A673 (cell line): ENCODE measurements around the gene DAZAP2. TPM values are rescaled to one million over a fixed set of nuclear protein-coding genes. Genes with fewer than 3 reads are reported as not detected.
"Not testable (repeated sequence)": the region's sequence is repeated elsewhere in the genome, so short reads cannot be mapped to it uniquely, and the experiment has no call there.

Source experiments
- BruUV-seq: library from RNA; stranded (reverse); fragments of 400-500 nt; replicated peaks from 2 replicates; lab custom pipeline; 2021; lab: Mats Ljungman, UMichigan
- CTCF ChIA-PET: fragments of 300-600 bp; sonication (Branson Sonifier 250); formaldehyde crosslinking; loops from one replicate; lab custom pipeline; 2022; ENCODE audit warnings: antibody characterized with exemption; lab: Charles Lee
- POLR2A ChIA-PET: fragments of 300-600 bp; sonication (Branson Sonifier 250); formaldehyde crosslinking; loops from one replicate; lab custom pipeline; 2022; ENCODE audit warnings: antibody characterized with exemption; ENCODE audit not compliant: low non-redundant PET; lab: Charles Lee
- DNase-seq: peaks from one replicate; pipeline ENCODE4 v3.0.0-alpha.2; 2015; ENCODE audit warnings: low spot score
- H3K27ac ChIP-seq: fragments of 200-600 bp; sonication (generic); 2 replicates; pipeline ENCODE4 v1.5.1; 2016; ENCODE audit warnings: mixed run types, low read depth, mild to moderate bottlenecking, mixed read lengths, antibody characterized with exemption, low read length; ENCODE audit not compliant: poor library complexity, severe bottlenecking
- H3K27me3 ChIP-seq: fragments of 200-600 bp; sonication (generic); replicated peaks from 2 replicates; pipeline ENCODE4 v1.6.1; 2017; ENCODE audit warnings: mixed run types, low read depth, mild to moderate bottlenecking, mixed read lengths, antibody characterized with exemption, low read length; ENCODE audit not compliant: insufficient read depth, poor library complexity
- H3K36me3 ChIP-seq: fragments of 200-600 bp; sonication (generic); 2 replicates; pipeline ENCODE4 v1.6.1; 2016; ENCODE audit warnings: mixed run types, mild to moderate bottlenecking, mixed read lengths, antibody characterized with exemption, low read length; ENCODE audit not compliant: insufficient read depth, poor library complexity, severe bottlenecking
- H3K4me1 ChIP-seq: fragments of 200-600 bp; sonication (generic); 2 replicates; pipeline ENCODE4 v1.6.1; 2017; ENCODE audit warnings: mixed run types, mild to moderate bottlenecking, mixed read lengths, antibody characterized with exemption, low read length; ENCODE audit not compliant: insufficient read depth, poor library complexity, severe bottlenecking
- H3K4me3 ChIP-seq: fragments of 200-600 bp; sonication (generic); 2 replicates; pipeline ENCODE4 v1.5.1; 2016; ENCODE audit warnings: low read depth, mixed run types, mild to moderate bottlenecking, mixed read lengths, low read length; ENCODE audit not compliant: poor library complexity, severe bottlenecking
- H3K9me3 ChIP-seq: fragments of 200-600 bp; sonication (generic); 2 replicates; pipeline ENCODE4 v1.6.1; 2016; ENCODE audit warnings: mixed run types, low read depth, mild to moderate bottlenecking, mixed read lengths, antibody characterized with exemption, low read length; ENCODE audit not compliant: poor library complexity, severe bottlenecking
- EZH2 ChIP-seq: fragments of 200-600 bp; sonication (generic); IDR thresholded peaks from 2 replicates; pipeline ENCODE4 v1.6.1; 2017; ENCODE audit warnings: borderline replicate concordance, low read depth, mild to moderate bottlenecking, mixed read lengths, antibody characterized with exemption, low read length; ENCODE audit not compliant: poor library complexity, severe bottlenecking
- intact Hi-C: fragments of 100-400 bp; cut with micrococcal nuclease; formaldehyde crosslinking; loops from one replicate; pipeline ENCODE4 v1.10.0; 2022; ENCODE audit not compliant: unreplicated experiment
- total RNA-seq: library from RNA; stranded (reverse); gene quantifications from 2 replicates; pipeline ENCODE4 v1.2.3, GENCODE V29; 2021
- TF ChIP-seq, protein P1 (sequence below): fragments of 300-800, 200-600 bp; sonication (generic); conservative IDR thresholded peaks from 2 replicates; pipeline ENCODE4 v1.5.1; 2017; ENCODE audit warnings: low read depth, mild to moderate bottlenecking, antibody characterized with exemption, low read length, moderate library complexity, mixed read lengths

The DAZAP2 gene
- total RNA-seq, 1 experiment from 2014 or later: 138 TPM

DNA sequence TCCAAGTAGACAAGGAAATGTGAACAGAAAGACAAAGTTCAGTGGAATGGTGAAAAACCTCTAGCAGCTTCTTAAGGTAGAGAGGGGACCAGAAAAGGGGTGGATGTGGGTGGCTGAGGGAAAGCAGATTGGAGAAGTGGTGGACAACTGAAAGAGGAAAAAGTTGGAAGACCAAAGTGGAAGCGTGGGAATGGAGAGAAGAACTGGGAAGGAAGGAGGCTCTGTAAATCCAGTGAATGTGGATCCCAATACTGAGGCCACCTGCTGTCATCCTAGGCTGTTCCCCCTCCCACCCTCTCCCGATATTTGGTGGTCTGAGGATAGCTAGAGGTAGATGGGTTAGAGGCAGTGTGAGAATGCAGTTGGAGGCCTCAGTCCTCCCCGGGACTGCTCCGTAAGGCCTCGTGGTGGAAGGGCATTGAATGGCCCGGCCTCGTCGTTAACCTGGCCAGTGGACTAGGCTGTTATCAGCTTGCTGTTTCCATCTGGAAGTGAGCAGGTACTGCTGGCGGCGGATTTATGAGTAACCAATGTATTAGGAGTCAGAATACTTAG is 19.9 kb upstream of the DAZAP2 start:
- Histone ChIP-seq H3K9me3 (no peaks in the 10 kb centered on the region), H3K27me3 (no peaks in the 10 kb centered on the region), H3K4me3 (peak overlapping the region; percentile 86), H3K36me3 (no peaks in the 10 kb centered on the region), H3K4me1 (peaks cover 7% of the 10 kb centered on the region), H3K27ac (peak overlapping the region; percentile 97)
- TSS peak; percentile 72 for BruUV-seq
- TF ChIP-seq, protein P1, sequence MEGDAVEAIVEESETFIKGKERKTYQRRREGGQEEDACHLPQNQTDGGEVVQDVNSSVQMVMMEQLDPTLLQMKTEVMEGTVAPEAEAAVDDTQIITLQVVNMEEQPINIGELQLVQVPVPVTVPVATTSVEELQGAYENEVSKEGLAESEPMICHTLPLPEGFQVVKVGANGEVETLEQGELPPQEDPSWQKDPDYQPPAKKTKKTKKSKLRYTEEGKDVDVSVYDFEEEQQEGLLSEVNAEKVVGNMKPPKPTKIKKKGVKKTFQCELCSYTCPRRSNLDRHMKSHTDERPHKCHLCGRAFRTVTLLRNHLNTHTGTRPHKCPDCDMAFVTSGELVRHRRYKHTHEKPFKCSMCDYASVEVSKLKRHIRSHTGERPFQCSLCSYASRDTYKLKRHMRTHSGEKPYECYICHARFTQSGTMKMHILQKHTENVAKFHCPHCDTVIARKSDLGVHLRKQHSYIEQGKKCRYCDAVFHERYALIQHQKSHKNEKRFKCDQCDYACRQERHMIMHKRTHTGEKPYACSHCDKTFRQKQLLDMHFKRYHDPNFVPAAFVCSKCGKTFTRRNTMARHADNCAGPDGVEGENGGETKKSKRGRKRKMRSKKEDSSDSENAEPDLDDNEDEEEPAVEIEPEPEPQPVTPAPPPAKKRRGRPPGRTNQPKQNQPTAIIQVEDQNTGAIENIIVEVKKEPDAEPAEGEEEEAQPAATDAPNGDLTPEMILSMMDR: no peak
- no peak for TF ChIP-seq EZH2
- CTCF ChIA-PET: interaction anchor here (0.8 kb wide), 1 partner anchor 1107 kb away, joined by 3 read pairs; the partner anchor contains the start of gene COX14
- intact Hi-C loops: no loop called here
- POLR2A ChIA-PET: no interaction called here
- no peak for DNase-seq

DNA sequence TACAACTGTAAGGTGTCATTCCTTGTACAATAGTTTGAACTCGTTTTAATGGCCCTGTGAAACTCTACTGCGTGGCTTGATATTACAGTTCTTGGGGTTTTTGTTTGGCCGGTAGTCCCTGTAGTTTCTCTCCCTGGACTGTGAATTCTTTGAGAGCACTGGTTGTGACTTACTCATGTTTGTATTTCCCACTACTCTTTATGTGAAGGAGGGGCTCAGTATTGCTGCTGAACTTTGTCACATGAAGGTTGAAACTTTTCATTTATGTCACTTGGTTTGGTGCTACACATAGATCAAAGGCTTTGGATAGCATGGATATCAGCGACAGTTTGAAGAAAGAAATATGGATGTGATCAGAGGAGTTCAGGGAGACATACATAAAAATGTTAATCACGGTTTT is 19.3 kb upstream of the DAZAP2 start:
- ChIA-PET CTCF (no interaction called here), POLR2A (no interaction called here)
- TF ChIP-seq, protein P1: no peak
- no peak for TF ChIP-seq EZH2

DNA sequence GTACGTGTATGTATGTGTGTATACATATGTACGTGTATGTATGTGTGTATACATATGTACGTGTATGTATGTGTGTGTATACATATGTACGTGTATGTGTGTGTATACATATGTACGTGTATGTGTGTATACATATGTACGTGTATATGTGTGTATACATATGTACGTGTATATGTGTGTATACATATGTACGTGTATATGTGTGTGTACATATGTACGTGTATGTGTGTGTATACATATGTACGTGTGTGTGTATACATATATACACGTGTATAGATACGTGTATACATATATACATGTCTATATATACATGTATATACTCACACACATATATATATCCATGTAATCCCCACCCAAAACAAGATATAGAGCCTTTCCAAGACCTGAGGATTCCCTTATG is 18.8 kb upstream of the DAZAP2 start:
- H3K27me3 ChIP-seq, H3K36me3 ChIP-seq, H3K27ac ChIP-seq, H3K4me1 ChIP-seq, H3K4me3 ChIP-seq, DNase-seq, CTCF ChIA-PET, intact Hi-C loops, H3K9me3 ChIP-seq, BruUV-seq, POLR2A ChIA-PET: not testable (repeated sequence)

More for the DNA sequence above, 19.3 kb upstream of the DAZAP2 start:
- Histone ChIP-seq H3K27ac (peak overlapping the region; percentile 97), H3K4me3 (peak overlapping the region; percentile 86), H3K4me1 (peaks cover 7% of the 10 kb centered on the region), H3K9me3 (no peaks in the 10 kb centered on the region), H3K27me3 (no peaks in the 10 kb centered on the region), H3K36me3 (no peaks in the 10 kb centered on the region)
- no peak for DNase-seq
- no TSS peak for BruUV-seq
- intact Hi-C loops: no loop called here

DNA sequence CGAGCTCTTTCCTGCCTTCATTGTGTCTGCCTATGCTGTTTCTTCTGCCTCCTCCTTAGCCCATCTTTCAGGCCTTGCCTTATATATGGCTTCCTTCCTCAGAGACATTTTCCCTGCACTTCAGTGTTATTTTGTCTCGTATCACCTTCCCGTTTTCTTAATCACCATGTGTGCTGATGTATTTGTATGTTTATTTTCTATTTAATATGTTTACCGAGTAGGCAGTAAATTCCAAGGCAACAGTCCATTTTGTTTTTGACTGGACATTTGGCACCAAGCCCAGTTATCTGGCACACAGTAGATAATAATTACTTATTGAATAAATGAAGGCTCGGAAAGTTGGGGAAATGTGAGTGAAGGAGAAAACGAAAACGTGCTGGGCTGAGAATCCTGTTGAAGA is 16.2 kb upstream of the DAZAP2 start:
- TF ChIP-seq EZH2: no peak
- TF ChIP-seq, protein P1: no peak
- H3K9me3 ChIP-seq: no peaks in the 10 kb centered on the region

More for the DNA sequence above, 16.2 kb upstream of the DAZAP2 start:
- no peak overlapping the region for H3K4me3 ChIP-seq
- no peaks in the 10 kb centered on the region for H3K27me3 ChIP-seq
- no peaks in the 10 kb centered on the region for H3K36me3 ChIP-seq
- no peak for DNase-seq
- intact Hi-C loops: no loop called here
- H3K27ac ChIP-seq: no peak overlapping the region
- peaks cover 17% of the 10 kb centered on the region for H3K4me1 ChIP-seq
- CTCF ChIA-PET: no interaction called here
- POLR2A ChIA-PET: no interaction called here
- BruUV-seq: no TSS peak
